Subcutaneous adipose tissue (tissue), 4 donors: ENCODE data around the gene METAP1D. TPM values are rescaled to one million over a fixed set of nuclear protein-coding genes. Genes with fewer than 3 reads are reported as not detected.

Experiments
- CTCF ChIP-seq: fragments of 450-650 bp; IDR thresholded peaks from one replicate; pipeline ENCODE4 v1.5.1; 2016; ENCODE audit warnings: low read depth, mild to moderate bottlenecking, control low read depth, antibody characterized with exemption, moderate library complexity
- total RNA-seq, 4 donors: library from RNA; depleted of rRNA; stranded (reverse); fragments of >200 nt; gene quantifications; one replicate each; pipeline ENCODE4 v1.1.0, GENCODE V29; 2016

The METAP1D gene
- total RNA-seq, 4 donors from 2014 or later: 4.8 to 14.3 (median 6.6) TPM

DNA sequence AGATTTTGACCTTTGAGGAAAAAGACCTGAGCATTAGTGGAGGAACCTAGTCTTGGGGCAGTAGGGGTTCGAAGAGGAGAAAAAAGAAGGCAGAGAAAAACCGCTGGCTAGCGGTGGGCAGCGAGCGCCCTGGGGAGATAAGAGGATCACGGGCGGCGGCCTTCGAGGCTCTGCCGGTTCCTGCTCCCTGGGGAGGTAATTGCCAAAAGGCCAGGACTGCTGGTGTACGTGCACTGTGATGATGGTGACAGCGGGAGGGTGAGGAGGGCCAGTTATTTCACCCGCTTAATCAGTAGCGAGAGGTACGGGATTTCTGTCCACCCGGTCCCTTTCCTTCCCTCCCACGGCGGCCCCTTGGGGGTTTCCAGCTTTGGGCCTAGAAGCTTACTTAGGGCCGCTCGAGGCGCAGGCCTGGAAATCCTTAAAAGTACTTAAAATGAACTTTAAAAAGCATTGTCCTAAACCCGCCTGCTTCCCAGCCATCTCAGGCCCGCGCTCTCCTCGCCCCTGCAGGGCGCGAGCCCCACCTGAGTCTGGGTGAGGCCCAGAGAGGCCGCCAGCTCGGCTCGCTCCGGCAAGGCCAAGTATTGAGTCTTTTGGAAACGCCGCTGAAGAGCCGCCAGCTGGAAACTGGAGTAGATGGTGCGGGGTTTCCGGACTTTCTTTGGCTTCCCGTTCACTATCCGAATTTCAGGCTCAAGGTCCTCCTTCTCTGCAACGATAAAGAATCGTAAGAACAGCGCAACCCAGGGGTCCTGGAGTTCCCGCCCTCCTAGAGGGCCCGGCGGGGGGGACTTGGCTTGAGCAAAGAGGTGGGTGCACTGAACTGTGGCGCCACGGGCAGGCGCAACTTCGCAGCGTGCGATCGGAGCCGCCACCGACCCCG lies 101.4 kb downstream of the METAP1D start:
- no peak for TF ChIP-seq CTCF

DNA sequence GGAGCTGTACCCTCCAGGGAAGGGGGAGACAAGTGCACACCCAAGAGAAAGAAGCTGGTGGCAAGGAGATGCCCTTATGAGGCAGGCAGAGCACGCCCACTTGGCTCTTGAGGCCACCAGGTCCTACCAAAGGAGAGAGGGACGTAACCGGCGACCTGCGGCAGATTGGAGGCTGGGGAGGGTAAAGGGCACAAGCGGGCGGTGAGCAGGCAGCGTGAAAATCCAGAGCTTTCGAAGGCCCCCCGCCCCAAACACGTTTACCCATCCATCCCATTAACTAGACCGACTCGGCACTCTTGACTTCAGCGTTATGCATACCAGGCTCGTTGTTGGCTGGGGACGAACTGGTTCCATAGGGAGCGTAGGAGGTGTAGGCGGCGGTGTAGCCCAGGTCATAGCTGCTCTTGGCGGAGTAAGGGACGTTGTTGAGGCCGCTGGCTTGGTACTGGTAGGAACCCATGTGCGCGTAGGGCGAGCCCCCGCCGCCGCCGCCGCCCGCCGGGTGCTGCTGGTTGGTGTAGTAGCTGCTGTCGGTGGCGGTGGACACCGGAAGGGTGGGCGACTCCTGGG lies 102.2 kb downstream of the METAP1D start:
- TF ChIP-seq CTCF: no peak

DNA sequence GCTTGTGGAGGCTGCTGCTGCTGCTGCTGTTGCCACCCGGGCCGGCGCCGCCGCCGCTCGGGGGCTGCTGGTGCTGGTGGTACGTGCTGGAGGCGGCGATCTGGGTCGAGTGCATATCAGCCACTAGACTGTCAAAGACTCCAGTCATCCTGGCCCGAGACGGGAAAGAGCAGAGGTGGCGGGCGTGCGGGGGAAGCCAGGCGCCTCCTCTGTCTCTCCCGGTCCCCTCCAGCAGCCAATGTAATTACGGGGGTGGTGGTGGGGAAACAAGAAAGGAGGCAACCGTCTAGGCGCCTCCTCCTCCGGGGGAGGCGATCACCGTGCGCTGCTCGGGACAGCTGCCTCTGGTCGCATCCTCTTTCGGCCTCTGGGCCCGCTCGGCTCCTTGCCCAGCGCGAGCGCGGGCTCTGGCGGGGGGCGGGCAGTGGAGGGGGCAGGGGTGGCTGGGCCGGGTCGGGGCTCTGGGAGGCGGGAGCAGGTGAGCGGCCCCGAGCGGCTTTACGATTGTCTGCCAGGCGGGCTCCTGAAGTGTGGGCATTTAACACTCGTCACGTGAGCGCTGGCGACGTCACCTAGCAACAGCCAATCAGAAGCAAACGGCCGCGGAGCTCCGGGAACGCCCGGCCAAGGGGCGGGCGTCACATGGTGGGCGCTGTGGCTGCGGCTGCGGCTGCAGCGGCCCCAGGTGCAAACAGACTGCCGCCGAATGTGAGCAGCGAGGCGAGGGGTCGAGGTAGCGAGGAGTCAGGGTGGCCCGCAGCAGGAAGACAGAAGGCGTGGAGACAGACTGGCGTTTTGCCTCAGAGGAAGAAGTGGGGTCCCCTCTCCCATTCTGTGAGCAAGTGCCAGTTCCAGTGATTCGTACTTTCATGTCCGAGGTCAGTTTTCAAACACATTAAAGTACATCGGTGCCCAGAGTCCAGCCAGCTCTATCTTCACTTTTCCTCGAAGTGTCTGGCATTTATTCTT lies 102.9 kb downstream of the METAP1D start, which contains the start of gene DLX2:
TSS of gene DLX2 (minus strand) at position 510 of the 969 bp plus-strand sequence. CDS start at position 148, 362 bp downstream.
- TF ChIP-seq CTCF: no peak

GRCh38 chr2:172103471-172104272 lies 103.9 kb downstream of the METAP1D start:
- TF ChIP-seq CTCF: no peak

DNA sequence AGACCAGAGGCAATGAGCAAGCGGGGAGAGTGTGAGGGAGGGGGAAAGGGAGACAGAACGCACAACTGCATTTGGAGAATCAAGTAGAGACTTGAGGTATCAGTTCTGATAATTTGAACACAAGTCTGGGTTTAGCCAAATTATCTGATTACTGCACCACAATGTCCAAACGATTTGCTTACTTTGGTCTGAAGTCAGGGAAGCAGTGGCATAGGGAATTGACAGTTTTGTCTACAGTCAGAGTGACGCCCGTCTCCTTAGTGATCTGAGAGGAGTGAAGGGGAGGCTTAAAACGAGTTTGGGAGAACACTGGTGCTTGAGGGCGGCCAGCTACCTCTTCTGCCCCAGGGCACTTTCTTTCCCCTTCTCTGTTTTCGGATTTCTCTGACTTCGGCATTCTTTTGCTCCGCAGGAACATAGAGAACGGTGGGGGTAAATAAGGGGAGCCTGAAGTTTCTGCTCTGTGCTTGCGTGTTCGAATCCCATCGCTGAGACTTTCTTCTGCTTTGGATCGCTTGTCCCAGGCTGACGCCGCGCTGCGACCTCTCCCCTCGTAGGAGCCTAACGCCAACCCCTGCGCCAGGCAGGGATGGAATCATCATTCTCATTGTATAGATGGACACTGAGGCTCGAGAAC lies 105.8 kb downstream of the METAP1D start:
- TF ChIP-seq CTCF: no peak

DNA sequence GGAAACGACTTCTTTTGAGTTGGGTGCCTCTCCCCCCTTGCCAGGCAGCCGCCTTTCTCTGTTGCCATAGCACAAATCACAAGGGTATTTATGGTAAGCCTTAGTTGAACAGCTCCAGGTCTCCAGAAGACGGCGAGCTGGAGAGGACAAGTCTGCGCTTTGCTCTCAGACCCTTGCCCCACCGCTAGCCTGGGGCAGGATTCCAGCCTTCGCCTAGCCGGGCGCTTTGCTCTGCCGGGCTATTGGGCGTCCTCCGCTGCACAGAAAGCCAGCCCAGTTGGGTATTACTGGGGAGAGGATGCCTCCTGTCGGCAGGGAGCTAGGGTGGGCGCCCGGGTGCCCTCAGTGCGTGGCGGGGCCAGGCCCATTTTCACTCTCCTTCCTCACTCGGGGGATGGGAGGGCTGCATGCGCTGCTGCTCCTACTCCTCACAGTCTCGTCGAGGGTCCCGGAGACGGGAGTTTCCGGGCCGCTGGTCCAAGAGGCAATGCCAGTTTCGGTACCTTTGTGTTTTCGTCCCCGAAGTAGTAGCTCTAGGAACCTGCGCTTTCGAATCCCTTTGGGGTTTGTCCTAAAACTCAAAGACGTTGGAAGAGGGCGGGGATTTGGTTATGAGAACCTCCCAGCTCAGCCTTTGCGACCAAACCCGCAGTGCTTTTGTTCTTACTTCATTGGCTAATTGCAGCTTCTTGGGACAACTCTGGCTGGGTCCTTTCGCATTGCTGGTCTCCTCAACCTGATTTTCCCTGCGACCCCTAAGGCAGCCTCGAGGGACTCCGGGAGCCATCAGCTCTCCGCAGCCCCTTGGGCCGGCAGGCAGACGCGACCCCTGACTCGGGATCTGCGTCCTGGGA lies 106.6 kb downstream of the METAP1D start:
- TF ChIP-seq CTCF: no peak
